ENCODE results near the gene JADE2. TPM values are rescaled to one million over a fixed set of nuclear protein-coding genes. Genes with fewer than 3 reads are reported as not detected.

The JADE2 gene
- total RNA-seq, 1 donor from 2014 or later, result 13.5 TPM

DNA sequence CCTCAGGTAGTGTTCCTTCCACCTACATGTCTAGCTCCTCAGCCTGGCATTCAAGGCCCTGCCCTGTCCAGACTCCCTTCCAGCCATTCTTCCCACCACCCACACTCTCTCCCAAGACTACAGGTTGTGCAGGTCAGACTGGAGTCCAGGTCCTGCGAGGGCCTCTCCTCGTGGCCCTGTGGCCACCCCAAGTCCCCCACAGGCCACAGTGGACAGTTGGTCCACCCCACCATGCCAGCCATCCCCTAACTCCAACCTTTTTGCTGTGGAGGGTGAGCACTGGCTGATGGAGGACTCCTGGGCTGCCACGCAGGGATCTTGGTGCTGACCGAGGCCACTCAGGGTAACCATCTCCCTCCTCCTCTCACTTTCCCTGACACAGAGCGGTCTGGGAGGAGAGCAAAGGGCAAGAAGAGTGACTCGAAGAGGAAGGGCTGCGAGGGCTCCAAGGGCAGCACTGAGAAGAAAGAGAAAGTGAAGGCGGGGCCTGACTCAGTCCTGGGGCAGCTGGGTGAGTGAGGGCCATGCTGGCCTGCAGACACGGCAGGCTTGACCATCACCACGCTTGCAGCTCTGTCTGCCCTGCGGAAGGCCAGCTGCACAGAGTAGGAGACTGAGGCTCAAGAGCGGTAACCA, 51.0 kb downstream of the JADE2 start:
- Histone ChIP-seq H3K27me3 (ENCODE audit: control insufficient read depth, insufficient read depth, low read length) (no peaks in the 10 kb centered on the region), H3K4me3 (ENCODE audit: low read depth, low read length) (no peak overlapping the region), H3K36me3 (ENCODE audit: control insufficient read depth, insufficient read depth, low read length) (peaks cover 11% of the 10 kb centered on the region)
- DNase-seq (ENCODE audit: low read depth), result no peak
- TF ChIP-seq, protein P1, sequence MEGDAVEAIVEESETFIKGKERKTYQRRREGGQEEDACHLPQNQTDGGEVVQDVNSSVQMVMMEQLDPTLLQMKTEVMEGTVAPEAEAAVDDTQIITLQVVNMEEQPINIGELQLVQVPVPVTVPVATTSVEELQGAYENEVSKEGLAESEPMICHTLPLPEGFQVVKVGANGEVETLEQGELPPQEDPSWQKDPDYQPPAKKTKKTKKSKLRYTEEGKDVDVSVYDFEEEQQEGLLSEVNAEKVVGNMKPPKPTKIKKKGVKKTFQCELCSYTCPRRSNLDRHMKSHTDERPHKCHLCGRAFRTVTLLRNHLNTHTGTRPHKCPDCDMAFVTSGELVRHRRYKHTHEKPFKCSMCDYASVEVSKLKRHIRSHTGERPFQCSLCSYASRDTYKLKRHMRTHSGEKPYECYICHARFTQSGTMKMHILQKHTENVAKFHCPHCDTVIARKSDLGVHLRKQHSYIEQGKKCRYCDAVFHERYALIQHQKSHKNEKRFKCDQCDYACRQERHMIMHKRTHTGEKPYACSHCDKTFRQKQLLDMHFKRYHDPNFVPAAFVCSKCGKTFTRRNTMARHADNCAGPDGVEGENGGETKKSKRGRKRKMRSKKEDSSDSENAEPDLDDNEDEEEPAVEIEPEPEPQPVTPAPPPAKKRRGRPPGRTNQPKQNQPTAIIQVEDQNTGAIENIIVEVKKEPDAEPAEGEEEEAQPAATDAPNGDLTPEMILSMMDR (IDR thresholded peaks at IDR 0.05; ENCODE audit: insufficient read depth, low read length, poor library complexity, severe bottlenecking), result no peak

DNA sequence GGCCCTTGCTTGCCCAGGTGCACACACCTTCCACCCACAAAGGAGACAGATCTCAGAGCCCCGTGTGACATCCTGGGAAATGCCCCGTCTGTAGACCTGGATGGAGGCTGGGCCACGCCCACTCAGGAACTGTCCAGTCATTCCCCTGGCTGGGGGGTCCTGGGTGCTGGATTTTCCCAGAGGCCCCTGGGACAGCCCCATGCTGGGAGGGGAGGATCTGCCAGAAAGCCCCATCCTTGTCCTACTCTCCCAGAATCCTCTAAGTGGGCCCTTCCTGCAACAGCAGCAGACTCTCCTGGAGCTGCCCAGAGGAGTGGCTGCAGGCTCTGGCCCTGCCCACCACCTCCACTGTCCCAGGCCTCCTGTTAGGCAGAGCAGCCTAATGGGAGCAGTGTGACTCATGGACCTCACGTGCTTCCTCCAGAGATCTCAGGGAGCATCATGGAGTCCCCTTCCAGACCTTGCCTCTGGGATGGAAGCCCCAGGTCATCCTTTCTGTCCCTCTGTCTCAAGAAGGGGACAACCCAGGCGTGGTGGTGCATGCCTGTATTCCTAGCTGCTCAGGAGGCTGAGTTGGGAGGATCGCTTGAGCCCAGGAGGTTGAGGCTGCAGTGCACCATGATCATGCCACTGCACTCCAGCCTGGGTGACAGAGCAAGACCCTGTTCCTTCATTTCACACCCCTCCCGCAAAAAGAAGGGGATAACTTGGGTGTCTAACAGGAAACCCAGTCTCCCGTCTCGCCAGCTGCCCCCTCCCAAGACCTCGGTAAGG, 51.7 kb downstream of the JADE2 start:
- TF ChIP-seq, protein P1 (IDR thresholded peaks at IDR 0.05; ENCODE audit: insufficient read depth, low read length, poor library complexity, severe bottlenecking), result no peak
- Histone ChIP-seq H3K36me3 (ENCODE audit: control insufficient read depth, insufficient read depth, low read length) (peaks cover 9% of the 10 kb centered on the region), H3K4me3 (ENCODE audit: low read depth, low read length) (no peak overlapping the region), H3K27me3 (ENCODE audit: control insufficient read depth, insufficient read depth, low read length) (no peaks in the 10 kb centered on the region)
- DNase-seq (ENCODE audit: low read depth), result no peak

DNA sequence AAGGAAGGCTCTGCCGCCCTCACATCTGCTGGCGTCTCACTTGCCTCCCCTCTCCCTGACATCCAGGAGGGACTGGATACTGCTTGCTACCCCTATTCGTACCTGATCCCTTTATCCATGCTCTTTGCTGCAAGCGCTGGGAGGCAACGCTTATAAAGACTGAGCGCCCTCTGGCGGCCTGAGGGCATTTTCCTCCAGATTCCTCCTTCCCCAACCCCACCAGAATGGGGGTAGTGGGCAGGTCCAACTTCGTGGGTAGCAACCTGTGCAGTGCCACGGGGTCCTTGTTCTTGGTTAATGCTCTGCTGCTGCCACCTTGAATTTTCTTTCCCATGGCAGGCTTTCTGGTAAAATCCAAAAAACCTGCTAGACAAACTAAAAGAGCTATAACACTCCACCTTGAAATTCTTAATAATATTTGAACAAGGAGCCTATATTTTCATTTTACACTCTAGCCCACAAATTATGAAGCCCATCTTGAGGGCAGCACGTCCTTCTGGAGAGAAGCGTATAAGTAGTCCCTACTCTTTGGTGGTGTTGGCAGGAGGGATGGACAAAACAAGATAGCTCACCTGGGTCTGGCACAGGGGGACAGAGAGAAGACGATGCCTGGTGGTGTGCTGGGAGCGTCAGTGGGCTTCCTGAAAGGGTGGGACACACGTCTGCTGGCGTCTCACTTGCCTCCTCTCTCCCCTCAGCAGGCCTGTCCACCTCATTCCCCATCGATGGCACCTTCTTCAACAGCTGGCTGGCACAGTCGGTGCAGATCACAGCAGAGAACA, 52.5 kb downstream of the JADE2 start:
- no peaks in the 10 kb centered on the region for H3K27me3 ChIP-seq (ENCODE audit: control insufficient read depth, insufficient read depth, low read length)
- H3K36me3 ChIP-seq (ENCODE audit: control insufficient read depth, insufficient read depth, low read length), result peaks cover 5% of the 10 kb centered on the region
- DNase-seq (ENCODE audit: low read depth), result no peak
- no peak overlapping the region for H3K4me3 ChIP-seq (ENCODE audit: low read depth, low read length)
- TF ChIP-seq, protein P1 (IDR thresholded peaks at IDR 0.05; ENCODE audit: insufficient read depth, low read length, poor library complexity, severe bottlenecking), result peak; percentile 83

DNA sequence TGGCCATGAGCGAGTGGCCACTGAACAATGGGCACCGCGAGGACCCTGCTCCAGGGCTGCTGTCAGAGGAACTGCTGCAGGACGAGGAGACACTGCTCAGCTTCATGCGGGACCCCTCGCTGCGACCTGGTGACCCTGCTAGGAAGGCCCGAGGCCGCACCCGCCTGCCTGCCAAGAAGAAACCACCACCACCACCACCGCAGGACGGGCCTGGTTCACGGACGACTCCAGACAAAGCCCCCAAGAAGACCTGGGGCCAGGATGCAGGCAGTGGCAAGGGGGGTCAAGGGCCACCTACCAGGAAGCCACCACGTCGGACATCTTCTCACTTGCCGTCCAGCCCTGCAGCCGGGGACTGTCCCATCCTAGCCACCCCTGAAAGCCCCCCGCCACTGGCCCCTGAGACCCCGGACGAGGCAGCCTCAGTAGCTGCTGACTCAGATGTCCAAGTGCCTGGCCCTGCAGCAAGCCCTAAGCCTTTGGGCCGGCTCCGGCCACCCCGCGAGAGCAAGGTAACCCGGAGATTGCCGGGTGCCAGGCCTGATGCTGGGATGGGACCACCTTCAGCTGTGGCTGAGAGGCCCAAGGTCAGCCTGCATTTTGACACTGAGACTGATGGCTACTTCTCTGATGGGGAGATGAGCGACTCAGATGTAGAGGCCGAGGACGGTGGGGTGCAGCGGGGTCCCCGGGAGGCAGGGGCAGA, 53.3 kb downstream of the JADE2 start:
- Histone ChIP-seq H3K4me3 (ENCODE audit: low read depth, low read length) (no peak overlapping the region), H3K36me3 (ENCODE audit: control insufficient read depth, insufficient read depth, low read length) (peaks cover 4% of the 10 kb centered on the region), H3K27me3 (ENCODE audit: control insufficient read depth, insufficient read depth, low read length) (no peaks in the 10 kb centered on the region)
- DNase-seq (ENCODE audit: low read depth), result no peak
- TF ChIP-seq, protein P1 (IDR thresholded peaks at IDR 0.05; ENCODE audit: insufficient read depth, low read length, poor library complexity, severe bottlenecking), result no peak

DNA sequence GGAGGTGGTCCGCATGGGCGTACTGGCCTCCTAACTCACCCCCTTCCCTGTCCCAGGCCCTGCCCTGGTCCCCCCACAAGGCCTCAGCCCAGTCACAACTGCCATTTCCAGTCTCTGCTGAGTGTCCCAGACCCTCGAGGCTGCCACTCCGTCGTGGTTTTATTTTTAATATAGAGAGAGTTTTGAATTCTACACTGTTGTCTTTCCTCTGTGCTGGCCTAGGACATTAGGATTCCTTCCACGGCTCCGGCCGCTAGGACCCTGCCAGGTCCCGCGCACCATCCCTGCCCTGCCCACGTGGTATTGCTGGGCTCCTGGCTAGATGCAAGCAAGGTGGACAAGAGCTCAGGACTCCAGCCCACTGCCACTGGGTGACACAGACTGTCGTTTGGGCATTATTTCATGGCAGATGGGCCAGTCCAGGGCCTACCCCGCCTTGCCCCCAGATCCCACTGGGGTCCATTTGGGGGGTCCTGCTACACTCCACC, 53.9 kb downstream of the JADE2 start:
- peaks cover 3% of the 10 kb centered on the region for H3K36me3 ChIP-seq (ENCODE audit: control insufficient read depth, insufficient read depth, low read length)
- no peak overlapping the region for H3K4me3 ChIP-seq (ENCODE audit: low read depth, low read length)
- TF ChIP-seq, protein P1 (IDR thresholded peaks at IDR 0.05; ENCODE audit: insufficient read depth, low read length, poor library complexity, severe bottlenecking), result no peak
- no peak for DNase-seq (ENCODE audit: low read depth)
- H3K27me3 ChIP-seq (ENCODE audit: control insufficient read depth, insufficient read depth, low read length), result no peaks in the 10 kb centered on the region

All from kidney epithelial cell (primary cell).